GM20000 (cell line): ENCODE data around the gene NAT9.

Source experiments
- DNase-seq: peaks from one replicate; pipeline ENCODE4 v3.0.0; 2012; ENCODE audit warnings: low spot score
- CTCF ChIP-seq: IDR thresholded peaks from 2 replicates; pipeline ENCODE4 v1.5.1; 2012; ENCODE audit warnings: mild to moderate bottlenecking, control low read depth; ENCODE audit errors: extremely low read depth, missing control alignments

The NAT9 gene

GRCh38 chr17:74796211-74796610 is 20.1 kb upstream of the NAT9 start:
- no peak for DNase-seq
- TF ChIP-seq CTCF: no peak

- DNase-seq: no peak
- no peak for TF ChIP-seq CTCF
These were observed 19.3 kb upstream of the NAT9 start for GRCh38 chr17:74795327-74796020.

GRCh38 chr17:74792586-74793105 is 16.5 kb upstream of the NAT9 start:
- no peak for DNase-seq
- no peak for TF ChIP-seq CTCF

- TF ChIP-seq CTCF: no peak
- DNase-seq: no peak
These were observed 14.3 kb upstream of the NAT9 start for GRCh38 chr17:74790161-74791058.

- DNase-seq: no peak
- TF ChIP-seq CTCF: no peak
These were observed 10.4 kb upstream of the NAT9 start for GRCh38 chr17:74786431-74787055.

- DNase-seq: no peak
- TF ChIP-seq CTCF: no peak
These were observed 9.8 kb upstream of the NAT9 start for GRCh38 chr17:74785981-74786360.
